PFSK-1 (cell line): ENCODE results near the gene INSC.

ENCODE experiments used
- POLR2AphosphoS5 ChIP-seq: IDR thresholded peaks from 2 replicates; pipeline ENCODE4 v1.6.1; 2012; ENCODE audit warnings: low read depth, mild to moderate bottlenecking, control low read depth, low read length, moderate library complexity
- REST ChIP-seq, 2 experiments: IDR thresholded peaks; 2 replicates each; pipeline versions ENCODE4 v1.6.1 to v1.8.0; 2011 to 2012; ENCODE audit warnings: low read depth in 2 of 2, low read length in 2 of 2, control low read depth in 1 of 2, inconsistent platforms in 1 of 2, mild to moderate bottlenecking in 1 of 2, moderate library complexity in 1 of 2; ENCODE audit not compliant: insufficient read depth in 1 of 2
- SIN3A ChIP-seq: IDR thresholded peaks from 2 replicates; pipeline ENCODE4 v1.6.1; 2012; ENCODE audit warnings: mild to moderate bottlenecking, low read length, moderate library complexity, borderline replicate concordance; ENCODE audit not compliant: insufficient read depth
- TAF1 ChIP-seq: IDR thresholded peaks from 2 replicates; pipeline ENCODE4 v1.6.1; 2012; ENCODE audit warnings: low read length, control low read depth, borderline replicate concordance; ENCODE audit not compliant: insufficient read depth

DNA sequence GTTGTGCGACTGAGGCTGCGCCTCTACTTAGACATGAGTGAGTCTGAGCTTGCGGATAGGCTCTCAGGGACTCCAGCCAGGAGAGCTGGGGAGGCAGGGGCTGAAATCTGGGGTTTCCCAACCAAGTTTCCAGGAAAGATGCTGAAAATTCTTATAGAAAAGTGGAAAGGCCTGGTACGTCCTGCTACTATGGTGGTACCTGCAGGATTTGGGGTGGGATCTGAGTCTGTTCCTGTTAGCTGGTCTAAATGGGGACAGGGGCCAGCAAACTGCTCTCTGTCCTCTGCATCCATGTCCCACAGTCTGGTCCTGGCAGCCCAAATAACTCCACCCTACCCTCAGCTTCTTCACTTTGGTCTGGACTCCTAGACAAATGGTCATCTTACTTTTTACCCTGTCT is 86.9 kb downstream of the INSC start:
- no peak for TF ChIP-seq SIN3A
- no peak for TF ChIP-seq POLR2AphosphoS5
- no peak for TF ChIP-seq REST (IDR thresholded peaks at IDR 0.05; ENCODE audit: insufficient read depth in 1 of 2, low read depth in 2 of 2, low read length in 2 of 2)
- TF ChIP-seq TAF1, result no peak
